HuH-7.5 (cell line): ENCODE measurements around the gene SAMD3.
"Not testable (repeated sequence)": the region's sequence is repeated elsewhere in the genome, so short reads cannot be mapped to it uniquely, and the experiment has no call there.

Experiments
- DNase-seq: peaks from one replicate; pipeline ENCODE4 v3.0.0; 2011; ENCODE audit warnings: low spot score

SAMD3 gene

GRCh38 chr6:130173377-130174004 lies 49.3 kb downstream of the SAMD3 start:
- DNase-seq: not testable (repeated sequence)

DNA sequence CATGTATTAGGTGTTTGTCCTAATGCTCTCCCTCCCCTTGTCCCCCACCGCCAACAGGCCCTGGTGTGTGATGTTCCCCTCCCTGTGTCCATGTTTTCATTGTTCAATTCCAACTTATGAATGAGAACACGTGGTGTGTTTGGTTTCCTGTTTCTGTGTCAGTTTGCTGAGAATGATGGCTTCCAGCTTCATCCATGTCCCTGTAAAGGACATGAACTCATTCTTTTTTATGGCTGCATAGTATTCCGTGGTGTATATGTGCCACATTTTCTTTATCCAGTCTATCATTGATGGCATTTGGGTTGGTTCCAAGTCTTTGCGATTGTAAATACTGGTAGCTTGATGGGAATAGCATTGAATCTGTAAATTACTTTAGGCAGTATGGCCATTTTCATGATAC lies 52.6 kb downstream of the SAMD3 start:
- not testable (repeated sequence) for DNase-seq

DNA sequence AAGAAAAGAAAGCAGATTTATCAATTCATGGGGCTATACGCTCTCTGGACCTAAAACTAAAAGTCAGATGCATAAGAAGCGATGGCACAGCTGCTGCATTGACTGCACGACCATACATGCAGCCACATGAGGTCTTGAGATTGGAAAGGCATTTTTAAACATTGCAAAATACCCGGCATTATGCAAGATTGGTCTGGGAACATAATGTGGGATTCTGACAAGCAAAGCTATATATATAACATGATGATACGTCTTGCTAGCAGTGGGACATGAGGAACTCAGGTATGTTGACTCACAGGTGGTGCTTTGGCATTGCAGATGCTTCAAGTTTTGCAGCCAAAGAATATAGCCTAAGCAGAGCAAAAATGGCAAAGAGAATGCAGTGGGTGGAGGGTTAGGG lies 55.1 kb downstream of the SAMD3 start:
- peak; percentile 13 for DNase-seq

- no peak for DNase-seq
Measured at GRCh38 chr6:130164251-130164650, 58.5 kb downstream of the SAMD3 start.

GRCh38 chr6:130163266-130163665 lies 59.5 kb downstream of the SAMD3 start:
- DNase-seq: no peak

GRCh38 chr6:130162421-130162820 lies 60.3 kb downstream of the SAMD3 start:
- no peak for DNase-seq

- no peak for DNase-seq
Measured at GRCh38 chr6:130161683-130162404, 60.9 kb downstream of the SAMD3 start.

GRCh38 chr6:130159956-130160355 lies 62.8 kb downstream of the SAMD3 start:
- no peak for DNase-seq

GRCh38 chr6:130158548-130158947 lies 64.2 kb downstream of the SAMD3 start:
- DNase-seq: no peak

- DNase-seq: no peak
Measured at GRCh38 chr6:130158056-130158455, 64.7 kb downstream of the SAMD3 start.

- no peak for DNase-seq
Measured at GRCh38 chr6:130156908-130157307, 65.8 kb downstream of the SAMD3 start.

DNA sequence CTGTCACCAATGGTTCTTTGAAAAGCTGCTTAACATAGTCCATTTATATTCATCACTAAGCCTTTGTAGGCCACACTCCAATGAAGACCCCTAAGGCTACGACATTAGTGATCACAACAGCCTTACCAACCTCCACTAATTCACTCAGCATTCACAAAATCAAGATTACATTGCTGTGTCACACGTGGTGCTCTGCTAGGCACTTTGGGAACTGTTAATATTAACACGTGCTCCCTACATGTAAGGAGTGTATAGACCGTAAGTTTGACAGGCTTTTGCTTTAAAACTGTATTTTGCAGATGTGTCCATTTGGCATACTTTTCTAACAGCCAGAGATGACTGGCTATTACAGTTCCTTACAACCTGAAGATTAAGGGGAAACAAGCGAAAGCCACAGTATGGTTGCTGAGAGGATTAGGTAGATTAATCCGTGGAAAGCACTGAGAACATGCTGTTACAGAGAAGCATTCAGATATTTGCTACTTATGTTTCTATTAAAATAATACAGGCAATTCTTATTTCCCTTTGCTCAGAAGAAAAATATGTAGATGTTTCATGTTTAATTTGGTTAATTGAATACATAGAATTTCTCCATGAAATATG lies 69.7 kb downstream of the SAMD3 start:
- DNase-seq: no peak

GRCh38 chr6:130150906-130151305 lies 71.8 kb downstream of the SAMD3 start:
- no peak for DNase-seq

DNA sequence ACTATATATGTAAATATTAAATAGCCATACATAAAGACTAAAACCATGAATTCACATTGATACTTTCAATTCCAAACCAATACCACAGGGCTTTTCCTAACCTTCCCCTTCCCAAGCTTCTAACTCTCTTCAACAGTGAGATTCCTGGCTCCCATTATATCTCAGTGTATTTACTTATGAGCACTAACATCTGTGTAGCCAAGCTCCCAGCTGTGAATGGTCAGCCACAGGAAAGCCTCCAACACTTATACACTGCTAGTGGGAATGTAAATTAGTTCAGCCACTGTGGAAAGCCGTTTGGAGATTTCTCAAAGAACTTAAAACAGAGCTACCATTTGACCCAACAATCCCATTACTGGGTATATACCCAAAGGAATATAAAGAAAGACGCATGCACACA lies 73.7 kb downstream of the SAMD3 start:
- not testable (repeated sequence) for DNase-seq

DNA sequence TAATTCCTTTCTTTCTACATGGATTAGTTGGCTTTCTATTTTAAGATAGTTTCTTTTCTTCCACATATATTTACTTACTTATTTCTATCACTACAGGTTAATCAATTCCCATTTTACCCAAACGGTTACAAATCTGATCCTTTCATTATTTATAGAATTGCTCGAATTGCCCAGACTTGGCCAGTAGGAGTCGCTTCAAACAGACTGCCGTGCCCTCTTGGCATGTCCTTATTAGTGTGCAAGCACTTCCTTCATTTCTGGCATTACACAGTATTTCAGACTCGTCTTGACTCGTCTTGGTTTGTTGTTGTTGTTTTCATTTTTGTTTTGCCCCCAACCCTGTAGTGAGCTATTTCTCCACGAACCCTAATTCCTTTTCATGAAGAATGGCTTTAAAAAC lies 74.6 kb downstream of the SAMD3 start:
- no peak for DNase-seq

DNA sequence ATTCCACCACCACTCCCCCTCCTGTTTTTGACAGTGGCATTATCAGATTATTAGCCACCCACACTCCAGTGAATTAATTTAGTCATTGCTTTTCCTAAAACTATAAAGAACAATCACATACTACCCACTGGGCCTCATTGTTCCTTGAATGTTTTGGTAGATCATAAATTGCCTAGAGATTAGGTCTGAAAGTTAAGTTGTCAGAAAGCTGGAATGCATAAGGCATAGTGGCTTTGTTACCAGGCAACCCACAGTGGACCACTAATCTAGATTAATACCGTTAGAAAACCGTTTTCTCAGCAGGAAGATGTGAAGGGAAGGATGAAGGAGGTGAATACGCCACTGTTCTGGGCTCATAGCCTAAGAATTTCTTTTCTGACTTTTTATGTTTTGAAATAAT lies 75.6 kb downstream of the SAMD3 start:
- DNase-seq: no peak

GRCh38 chr6:130143709-130144108 lies 79.0 kb downstream of the SAMD3 start:
- no peak for DNase-seq

GRCh38 chr6:130140084-130140483 lies 82.7 kb downstream of the SAMD3 start:
- no peak for DNase-seq

GRCh38 chr6:130138909-130139242 lies 83.9 kb downstream of the SAMD3 start:
- no peak for DNase-seq

DNA sequence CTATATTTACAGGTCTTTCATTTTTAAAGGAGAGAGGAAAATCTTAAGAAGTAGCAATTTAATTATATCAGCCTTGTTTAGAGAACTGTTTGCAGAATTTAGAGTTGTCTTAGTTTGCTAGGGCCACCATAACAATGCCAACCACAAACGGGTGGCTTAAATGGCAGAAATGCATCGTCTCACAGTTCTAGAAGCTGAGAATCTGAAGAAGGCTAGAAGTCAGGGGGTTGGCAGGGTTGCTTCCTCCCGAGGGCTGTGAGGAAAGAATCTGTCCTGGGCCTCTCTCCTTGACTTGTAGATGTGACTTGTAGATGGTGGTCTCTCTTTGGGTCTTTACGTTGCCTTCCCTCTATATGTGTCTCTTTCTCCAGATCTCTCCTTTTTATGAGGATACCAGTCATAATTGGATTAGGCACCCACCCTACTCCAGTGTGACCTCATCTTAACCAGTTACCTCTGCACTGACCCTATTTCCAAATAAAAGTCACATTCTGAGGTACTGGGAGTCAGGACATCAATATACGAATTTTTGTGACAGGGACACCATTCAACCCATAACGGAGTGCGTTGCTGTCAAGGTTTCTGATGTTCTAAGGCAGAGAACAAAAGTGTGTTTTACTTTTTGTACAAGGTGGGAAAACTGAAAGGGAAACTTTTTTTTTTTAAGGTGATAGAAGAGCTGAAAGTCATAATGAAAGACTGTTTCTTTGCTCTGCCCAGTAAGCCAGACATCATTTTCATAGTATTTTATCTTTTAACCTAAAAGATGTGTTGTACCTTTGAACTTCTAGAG lies 84.4 kb downstream of the SAMD3 start:
- no peak for DNase-seq

- DNase-seq: no peak
Measured at GRCh38 chr6:130136798-130137197, 86.0 kb downstream of the SAMD3 start.

GRCh38 chr6:130134582-130134981 lies 88.2 kb downstream of the SAMD3 start:
- DNase-seq: no peak

DNA sequence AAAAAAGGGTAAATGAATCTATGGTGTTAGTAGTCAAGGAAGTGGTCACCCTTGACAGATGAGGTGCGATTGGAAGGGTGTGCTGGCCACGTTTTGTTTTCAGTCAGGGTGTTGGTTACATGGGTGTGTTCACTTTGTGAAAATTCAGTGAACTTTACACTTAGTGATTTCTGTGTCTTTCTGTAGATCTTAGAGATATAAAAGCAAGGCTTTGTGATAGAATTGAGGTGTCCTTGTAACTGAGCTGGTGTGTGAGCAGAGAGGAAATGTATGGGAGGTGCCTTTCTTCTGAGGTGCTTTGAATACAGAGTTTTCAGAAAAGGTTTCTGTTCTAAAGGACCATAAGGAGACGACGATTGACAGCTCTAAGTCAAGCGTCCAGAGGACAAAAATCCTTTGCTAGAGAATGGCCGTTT lies 90.5 kb downstream of the SAMD3 start:
- no peak for DNase-seq
